H1 (cell line): ENCODE data around the gene ZNF768. TPM values are rescaled to one million over a fixed set of nuclear protein-coding genes. Genes with fewer than 3 reads are reported as not detected.

Experiments
- BACH1 ChIP-seq: IDR thresholded peaks from 2 replicates; pipeline ENCODE4 v1.6.1; 2012; ENCODE audit warnings: low read length, improper control_type of control experiment
- BCL11A ChIP-seq, 2 experiments: IDR thresholded peaks; one replicate each; pipeline ENCODE4 v1.6.1; 2011; ENCODE audit warnings: low read depth in 2 of 2, low read length in 2 of 2, mild to moderate bottlenecking in 2 of 2
- CEBPB ChIP-seq: IDR thresholded peaks from 2 replicates; pipeline ENCODE4 v1.6.1; 2012; ENCODE audit warnings: low read depth, low read length
- CHD2 ChIP-seq: IDR thresholded peaks from 2 replicates; pipeline ENCODE4 v1.6.1; 2012; ENCODE audit warnings: low read length, improper control_type of control experiment
- EZH2 ChIP-seq: fragments of 200-600 bp; sonication (generic); IDR thresholded peaks from 2 replicates; pipeline ENCODE4 v1.7.1; 2012; ENCODE audit warnings: low read depth, mild to moderate bottlenecking, moderate library complexity, low read length, inconsistent platforms; ENCODE audit not compliant: severe bottlenecking
- GABPA ChIP-seq: IDR thresholded peaks from 2 replicates; pipeline ENCODE4 v1.6.1; 2011; ENCODE audit warnings: mild to moderate bottlenecking, low read length, moderate library complexity, borderline replicate concordance; ENCODE audit not compliant: insufficient read depth
- HDAC6 ChIP-seq: IDR thresholded peaks from one replicate; pipeline ENCODE4 v1.7.1; 2012; ENCODE audit warnings: low read depth, mild to moderate bottlenecking, inconsistent platforms, low read length, moderate library complexity
- KDM1A ChIP-seq: fragments of 200-600, 300-600 bp; sonication (generic); IDR thresholded peaks from 2 replicates; pipeline ENCODE4 v1.7.1; 2016; ENCODE audit warnings: mild to moderate bottlenecking, low read length, borderline replicate concordance
- KDM4A ChIP-seq: IDR thresholded peaks from one replicate; pipeline ENCODE4 v1.7.1; 2012; ENCODE audit warnings: low read depth, mild to moderate bottlenecking, moderate library complexity, low read length, inconsistent platforms; ENCODE audit not compliant: severe bottlenecking
- KDM5A ChIP-seq: fragments of 200-600 bp; IDR thresholded peaks from 2 replicates; pipeline ENCODE4 v1.7.1; 2012; ENCODE audit warnings: mild to moderate bottlenecking, low read length, inconsistent platforms, mixed read lengths
- NRF1 ChIP-seq: IDR thresholded peaks from 2 replicates; pipeline ENCODE4 v1.6.1; 2011; ENCODE audit warnings: mild to moderate bottlenecking, low read depth, low read length, improper control_type of control experiment
- PHF8 ChIP-seq: fragments of 200-600 bp; sonication (generic); conservative IDR thresholded peaks from 2 replicates; pipeline ENCODE4 v1.7.1; 2012; ENCODE audit warnings: low read depth, mild to moderate bottlenecking, inconsistent platforms, low read length, moderate library complexity
- POLR2A ChIP-seq, 2 experiments: IDR thresholded peaks; 1 replicate in 1 of 2; 2 replicates in 1 of 2; pipeline ENCODE4 v1.6.1; 2011; ENCODE audit warnings: low read depth in 2 of 2, low read length in 2 of 2, mild to moderate bottlenecking in 2 of 2; ENCODE audit errors: control extremely low read depth in 1 of 2
- POLR2AphosphoS5 ChIP-seq: IDR thresholded peaks from 2 replicates; pipeline ENCODE4 v1.6.1; 2011; ENCODE audit warnings: low read depth, low read length
- RAD21 ChIP-seq, 2 experiments: IDR thresholded peaks in 1 of 2; conservative IDR thresholded peaks in 1 of 2; 2 replicates each; pipeline ENCODE4 v1.6.1; 2011; ENCODE audit warnings: low read depth in 2 of 2, low read length in 2 of 2, improper control_type of control experiment in 1 of 2, inconsistent platforms in 1 of 2, mild to moderate bottlenecking in 1 of 2, moderate library complexity in 1 of 2
- SAP30 ChIP-seq: fragments of 300-600 bp; sonication (generic); IDR thresholded peaks from 2 replicates; pipeline ENCODE4 v1.7.1; 2012; ENCODE audit warnings: low read length, moderate library complexity, mild to moderate bottlenecking, inconsistent platforms; ENCODE audit not compliant: insufficient read depth, insufficient replicate concordance
- SIN3A ChIP-seq, 2 experiments: IDR thresholded peaks in 1 of 2; conservative IDR thresholded peaks in 1 of 2; 2 replicates each; pipeline ENCODE4 v1.6.1; 2011 to 2012; ENCODE audit warnings: low read length in 2 of 2, improper control_type of control experiment in 1 of 2, low read depth in 1 of 2, mild to moderate bottlenecking in 1 of 2
- SIX5 ChIP-seq: IDR thresholded peaks from 2 replicates; pipeline ENCODE4 v1.6.1; 2011; ENCODE audit warnings: mild to moderate bottlenecking, low read depth, low read length
- SP1 ChIP-seq: IDR thresholded peaks from 2 replicates; pipeline ENCODE4 v1.6.1; 2011; ENCODE audit warnings: low read depth, low read length
- TAF1 ChIP-seq: IDR thresholded peaks from 2 replicates; pipeline ENCODE4 v1.6.1; 2011; ENCODE audit warnings: mild to moderate bottlenecking, low read depth, low read length
- TAF7 ChIP-seq: optimal IDR thresholded peaks from 2 replicates; pipeline ENCODE3; 2011; ENCODE audit warnings: low read depth, mild to moderate bottlenecking, inconsistent platforms, low read length, moderate library complexity, borderline replicate concordance
- polyA plus RNA-seq, 7 experiments: library from polyadenylated mRNA; depleted of rRNA in 3 of 7; stranded (reverse) in 5 of 7; unstranded in 2 of 7; fragments of >200 nt in 5 of 7; fragments of 200-250 nt in 2 of 7; gene quantifications; 1 replicate in 5 of 7; 2 replicates in 1 of 7; 4 replicates in 1 of 7; pipeline versions ENCODE4 v1.2.1 to v1.2.3, GENCODE V29; 2011 to 2013; ENCODE audit warnings: missing spikeins in 2 of 7, mixed read lengths in 2 of 7
- total RNA-seq: library from RNA; stranded (reverse); fragmentation: NEBNext Ultra II Directional; extraction: Animal tissue kit (Norgen Biotek cat#: 25700); gene quantifications from 2 replicates; pipeline ENCODE4 v1.2.1, GENCODE V29; 2021

The ZNF768 gene
- total and polyA plus RNA-seq, 2 of the 8 experiments (the other 6 are each of a cell fraction or from before 2014, with no cell fraction given) = 36.1 to 47.7 TPM

DNA sequence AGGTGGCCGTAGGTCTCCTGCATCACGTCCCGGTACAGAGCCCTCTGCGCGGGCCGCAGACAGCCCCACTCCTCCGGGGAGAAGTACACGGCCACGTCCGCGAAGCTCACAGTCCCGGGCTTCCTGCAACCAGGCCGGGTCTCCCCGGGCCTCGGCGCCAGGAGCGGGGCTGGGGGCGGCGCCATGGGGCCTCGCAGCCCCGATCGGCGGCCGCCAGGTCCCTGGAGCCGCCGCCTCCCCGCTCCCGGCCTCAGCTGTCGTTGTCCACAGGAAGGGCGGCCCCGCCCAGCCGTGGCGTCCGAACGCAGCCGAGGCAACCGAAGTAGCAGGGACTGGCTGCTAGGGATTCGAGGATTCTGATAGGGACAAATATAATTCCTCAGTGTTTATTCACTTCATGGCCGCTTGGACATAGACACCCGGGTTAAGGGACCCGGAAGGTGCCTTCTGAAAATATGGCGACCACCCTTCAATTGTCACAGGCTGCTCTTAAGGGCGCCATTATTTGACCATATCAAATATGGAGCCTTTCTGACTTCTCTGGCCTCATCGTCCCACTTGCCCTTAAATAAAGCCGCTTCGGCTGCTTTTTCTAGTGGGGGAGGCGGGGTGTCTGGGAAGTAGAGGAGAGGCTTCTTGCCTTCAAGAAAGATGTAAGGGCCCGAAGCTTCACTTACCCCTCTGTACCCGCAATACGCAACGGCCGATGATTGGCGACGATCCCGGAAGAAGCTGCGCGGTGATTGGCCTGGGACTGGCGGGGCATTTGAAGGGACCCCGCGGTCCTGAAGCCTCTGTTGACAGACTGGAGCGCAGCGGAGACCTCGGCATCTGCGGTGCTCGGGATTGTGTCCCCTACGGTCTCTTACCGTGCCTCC is 45.3 kb upstream of the ZNF768 start, which contains the start of gene ZNF688 (continued):
- TF ChIP-seq KDM1A (no peak), SIX5 (peak; percentile 50; the same call in 1 of the 2 replicates), BACH1 (no peak), TAF7 (no peak), POLR2A (IDR thresholded peaks at IDR 0.05; ENCODE audit: control extremely low read depth in 1 of 2, low read depth in 2 of 2, low read length in 2 of 2) (peak; percentile 39 to 42), POLR2AphosphoS5 (0 out of 2 replicates have a peak, but pooled peaks have one; percentile 10), RAD21 (IDR thresholded peaks at IDR 0.05 in 1 of 2, conservative IDR thresholded peaks at IDR 0.05 in 1 of 2; ENCODE audit: low read depth in 2 of 2, low read length in 2 of 2) (no peak; a peak in 1 of 4 replicates), SP1 (peak; percentile 90), GABPA (0 out of 2 replicates have a peak, but pooled peaks have one; percentile 36), CEBPB (no peak), NRF1 (no peak), KDM4A (peak; percentile 49), KDM5A (no peak), TAF1 (peak; percentile 58; the same call in 1 of the 2 replicates), SIN3A (conservative IDR thresholded peaks at IDR 0.05 in 1 of 2, IDR thresholded peaks at IDR 0.05 in 1 of 2; ENCODE audit: low read depth in 1 of 2, low read length in 2 of 2) (peak; percentile 66 to 96; a peak in 3 of 4 replicates), BCL11A (IDR thresholded peaks at IDR 0.05; ENCODE audit: low read depth in 2 of 2, low read length in 2 of 2) (no peak), SAP30 (peak; percentile 97), EZH2 (no peak), PHF8 (no peak; the same call in 1 of the 2 replicates), HDAC6 (no peak), CHD2 (peak; percentile 81)
